Neural cell (in vitro differentiated cells): Measurements from ENCODE around the gene SIGLEC12. TPM values are rescaled to one million over a fixed set of nuclear protein-coding genes. Genes with fewer than 3 reads are reported as not detected.

Source experiments
- H2AFZ ChIP-seq: fragments of 200-600, 300-800 bp; sonication (generic), shearing (Covaris generic); 2 replicates; pipeline ENCODE4 v1.6.0; 2014; ENCODE audit warnings: low read depth, mild to moderate bottlenecking, antibody characterized with exemption, low read length, moderate library complexity
- H3F3A ChIP-seq: fragments of 200-600 bp; shearing (Covaris generic); 2 replicates; pipeline ENCODE4 v1.6.1; 2016; ENCODE audit warnings: mild to moderate bottlenecking, moderate library complexity, mixed read lengths, antibody characterized with exemption, low read length; ENCODE audit not compliant: insufficient read depth, poor library complexity, severe bottlenecking
- H3K27ac ChIP-seq: fragments of 200-600, 300-800 bp; sonication (generic), shearing (Covaris generic); 2 replicates; pipeline ENCODE4 v1.5.1; 2014; ENCODE audit warnings: mild to moderate bottlenecking, low read length, moderate library complexity
- H3K27me3 ChIP-seq: fragments of 300-800, 200-600 bp; sonication (generic), shearing (Covaris generic); 2 replicates; pipeline ENCODE4 v1.6.0; 2014; ENCODE audit warnings: mild to moderate bottlenecking, low read depth, low read length, moderate library complexity; ENCODE audit not compliant: insufficient read depth
- H3K36me3 ChIP-seq: fragments of 300-800, 200-600 bp; sonication (generic), shearing (Covaris generic); 2 replicates; pipeline ENCODE4 v1.5.1; 2014; ENCODE audit warnings: mild to moderate bottlenecking, antibody characterized with exemption, low read length, moderate library complexity; ENCODE audit not compliant: insufficient read depth
- H3K4me2 ChIP-seq: fragments of 300-800, 200-600 bp; sonication (generic), shearing (Covaris generic); 2 replicates; pipeline ENCODE4 v1.6.0; 2014; ENCODE audit warnings: mild to moderate bottlenecking, low read length
- H3K4me3 ChIP-seq: fragments of 300-800, 200-600 bp; sonication (generic), shearing (Covaris generic); 2 replicates; pipeline ENCODE4 v1.5.1; 2014; ENCODE audit warnings: mild to moderate bottlenecking, low read length, moderate library complexity
- H3K79me2 ChIP-seq: fragments of 200-600 bp; shearing (Covaris generic); replicated peaks from 2 replicates; pipeline ENCODE4 v1.6.0; 2014; ENCODE audit warnings: mild to moderate bottlenecking, low read length, moderate library complexity; ENCODE audit not compliant: insufficient read depth
- H3K9ac ChIP-seq: fragments of 300-800, 200-600 bp; sonication (generic), shearing (Covaris generic); 2 replicates; pipeline ENCODE4 v1.6.1; 2016; ENCODE audit warnings: mild to moderate bottlenecking, low read length, mixed read lengths
- H3K9me2 ChIP-seq: fragments of 200-600 bp; shearing (Covaris generic); 2 replicates; pipeline ENCODE4 v1.6.1; 2016; ENCODE audit warnings: mild to moderate bottlenecking, low read length, mixed read lengths; ENCODE audit not compliant: insufficient read depth
- H3K9me3 ChIP-seq: fragments of 200-600, 300-800 bp; sonication (generic), shearing (Covaris generic); 2 replicates; pipeline ENCODE4 v1.6.1; 2016; ENCODE audit warnings: mild to moderate bottlenecking, mixed run types, low read length, moderate library complexity, mixed read lengths
- H4K20me1 ChIP-seq: fragments of 200-600 bp; shearing (Covaris generic); 2 replicates; pipeline ENCODE4 v1.6.1; 2016; ENCODE audit warnings: mild to moderate bottlenecking, mixed run types; ENCODE audit not compliant: insufficient read depth
- EP300 ChIP-seq: fragments of 450-650 bp; conservative IDR thresholded peaks from 2 replicates; pipeline ENCODE4 v1.6.1; 2014; ENCODE audit warnings: antibody characterized with exemption, mild to moderate bottlenecking, moderate library complexity; ENCODE audit not compliant: poor library complexity, severe bottlenecking
- EZH2 ChIP-seq: fragments of 200-600, 300-800 bp; shearing (Covaris generic), sonication (generic); IDR thresholded peaks from 2 replicates; pipeline ENCODE4 v1.6.1; 2014; ENCODE audit warnings: antibody characterized with exemption, low read length, borderline replicate concordance, mild to moderate bottlenecking; ENCODE audit not compliant: insufficient read depth, poor library complexity, severe bottlenecking
- MXI1 ChIP-seq: fragments of 450-650 bp; conservative IDR thresholded peaks from 2 replicates; pipeline ENCODE4 v1.6.1; 2014; ENCODE audit warnings: antibody characterized with exemption, mild to moderate bottlenecking; ENCODE audit not compliant: poor library complexity, severe bottlenecking
- POLR2AphosphoS5 ChIP-seq: IDR thresholded peaks from 2 replicates; pipeline ENCODE4 v1.6.1; 2012
- RAD21 ChIP-seq: fragments of 450-650 bp; conservative IDR thresholded peaks from 2 replicates; pipeline ENCODE4 v1.6.1; 2014; ENCODE audit warnings: antibody characterized with exemption, mild to moderate bottlenecking, moderate library complexity
- SMC3 ChIP-seq: fragments of 450-650 bp; conservative IDR thresholded peaks from 2 replicates; pipeline ENCODE4 v1.6.1; 2014; ENCODE audit warnings: antibody characterized with exemption, mild to moderate bottlenecking, moderate library complexity; ENCODE audit not compliant: poor library complexity
- TAF1 ChIP-seq: IDR thresholded peaks from 2 replicates; pipeline ENCODE4 v1.6.1; 2012; ENCODE audit warnings: low read depth
- polyA plus RNA-seq: library from polyadenylated mRNA; depleted of rRNA; stranded (reverse); fragments of >200 nt; gene quantifications from 2 replicates; pipeline ENCODE4 v1.2.3, GENCODE V29; 2014
- TF ChIP-seq, protein P1 (sequence below): IDR thresholded peaks from 2 replicates; pipeline ENCODE4 v1.6.1; 2012; ENCODE audit warnings: borderline replicate concordance
- TF ChIP-seq, protein P2 (sequence below): fragments of 450-650 bp; IDR thresholded peaks from 2 replicates; pipeline ENCODE4 v1.5.1; 2014; ENCODE audit warnings: antibody characterized with exemption, mild to moderate bottlenecking, moderate library complexity; ENCODE audit not compliant: poor library complexity, severe bottlenecking

SIGLEC12 gene
- polyA plus RNA-seq, 1 donor from 2014 or later = not detected

DNA sequence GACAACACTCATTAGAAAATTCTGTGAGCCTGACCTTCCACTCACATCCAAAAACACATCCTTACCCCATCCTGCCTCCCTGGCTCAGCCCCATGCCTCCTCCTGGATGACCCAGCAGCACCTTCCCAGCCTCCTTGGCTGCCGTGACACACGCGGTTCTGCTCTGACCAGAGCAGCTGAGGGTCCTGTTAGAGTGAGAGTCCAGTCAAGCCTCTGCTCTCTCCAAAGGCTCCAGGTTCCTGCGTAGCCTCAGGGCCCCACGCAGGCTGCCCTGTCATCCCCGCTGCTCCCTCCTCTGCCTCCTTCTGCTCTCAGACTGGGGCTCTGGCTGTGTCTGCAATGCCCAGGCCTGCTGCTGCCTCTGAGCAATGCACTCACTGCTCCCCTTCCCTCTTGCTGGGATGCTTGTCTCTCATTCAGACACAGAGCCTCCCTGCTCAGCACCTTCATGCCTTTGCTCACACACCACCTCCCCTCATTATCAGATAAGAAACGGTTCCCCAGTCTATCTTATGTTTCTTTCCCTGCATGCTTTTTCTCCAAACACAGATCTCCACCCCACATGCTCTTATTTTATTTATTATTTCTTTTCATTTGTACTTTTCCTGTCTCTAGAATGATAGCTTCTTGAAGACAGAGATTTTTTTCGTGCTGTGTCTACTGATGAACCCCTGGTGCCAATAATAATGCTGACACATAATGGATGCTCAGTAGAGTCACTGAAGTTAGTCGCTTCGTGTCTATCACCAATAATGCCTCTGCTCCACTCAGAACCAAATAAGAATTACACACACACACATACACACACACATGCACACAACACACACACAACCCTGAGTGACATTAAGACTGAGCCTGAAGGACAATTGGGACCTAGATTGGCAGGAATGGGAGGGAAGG, 40.1 kb upstream of the SIGLEC12 start:
- H2AFZ ChIP-seq = no peak overlapping the region
- H3K4me2 ChIP-seq = no peak overlapping the region
- no peaks in the 10 kb centered on the region for H3K36me3 ChIP-seq
- H3K4me3 ChIP-seq = no peak overlapping the region
- no peak overlapping the region for H3K9ac ChIP-seq
- no peaks in the 10 kb centered on the region for H3F3A ChIP-seq
- H3K27ac ChIP-seq = no peak overlapping the region
- H3K79me2 ChIP-seq = no peaks in the 10 kb centered on the region
- no peak for TF ChIP-seq RAD21
- no peak for TF ChIP-seq TAF1
- no peak for TF ChIP-seq EP300
- no peak for TF ChIP-seq SMC3
- TF ChIP-seq MXI1 = no peak
- TF ChIP-seq POLR2AphosphoS5 = no peak
- TF ChIP-seq, protein P1, sequence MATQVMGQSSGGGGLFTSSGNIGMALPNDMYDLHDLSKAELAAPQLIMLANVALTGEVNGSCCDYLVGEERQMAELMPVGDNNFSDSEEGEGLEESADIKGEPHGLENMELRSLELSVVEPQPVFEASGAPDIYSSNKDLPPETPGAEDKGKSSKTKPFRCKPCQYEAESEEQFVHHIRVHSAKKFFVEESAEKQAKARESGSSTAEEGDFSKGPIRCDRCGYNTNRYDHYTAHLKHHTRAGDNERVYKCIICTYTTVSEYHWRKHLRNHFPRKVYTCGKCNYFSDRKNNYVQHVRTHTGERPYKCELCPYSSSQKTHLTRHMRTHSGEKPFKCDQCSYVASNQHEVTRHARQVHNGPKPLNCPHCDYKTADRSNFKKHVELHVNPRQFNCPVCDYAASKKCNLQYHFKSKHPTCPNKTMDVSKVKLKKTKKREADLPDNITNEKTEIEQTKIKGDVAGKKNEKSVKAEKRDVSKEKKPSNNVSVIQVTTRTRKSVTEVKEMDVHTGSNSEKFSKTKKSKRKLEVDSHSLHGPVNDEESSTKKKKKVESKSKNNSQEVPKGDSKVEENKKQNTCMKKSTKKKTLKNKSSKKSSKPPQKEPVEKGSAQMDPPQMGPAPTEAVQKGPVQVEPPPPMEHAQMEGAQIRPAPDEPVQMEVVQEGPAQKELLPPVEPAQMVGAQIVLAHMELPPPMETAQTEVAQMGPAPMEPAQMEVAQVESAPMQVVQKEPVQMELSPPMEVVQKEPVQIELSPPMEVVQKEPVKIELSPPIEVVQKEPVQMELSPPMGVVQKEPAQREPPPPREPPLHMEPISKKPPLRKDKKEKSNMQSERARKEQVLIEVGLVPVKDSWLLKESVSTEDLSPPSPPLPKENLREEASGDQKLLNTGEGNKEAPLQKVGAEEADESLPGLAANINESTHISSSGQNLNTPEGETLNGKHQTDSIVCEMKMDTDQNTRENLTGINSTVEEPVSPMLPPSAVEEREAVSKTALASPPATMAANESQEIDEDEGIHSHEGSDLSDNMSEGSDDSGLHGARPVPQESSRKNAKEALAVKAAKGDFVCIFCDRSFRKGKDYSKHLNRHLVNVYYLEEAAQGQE = no peak
- TF ChIP-seq EZH2 = no peak
- TF ChIP-seq, protein P2, sequence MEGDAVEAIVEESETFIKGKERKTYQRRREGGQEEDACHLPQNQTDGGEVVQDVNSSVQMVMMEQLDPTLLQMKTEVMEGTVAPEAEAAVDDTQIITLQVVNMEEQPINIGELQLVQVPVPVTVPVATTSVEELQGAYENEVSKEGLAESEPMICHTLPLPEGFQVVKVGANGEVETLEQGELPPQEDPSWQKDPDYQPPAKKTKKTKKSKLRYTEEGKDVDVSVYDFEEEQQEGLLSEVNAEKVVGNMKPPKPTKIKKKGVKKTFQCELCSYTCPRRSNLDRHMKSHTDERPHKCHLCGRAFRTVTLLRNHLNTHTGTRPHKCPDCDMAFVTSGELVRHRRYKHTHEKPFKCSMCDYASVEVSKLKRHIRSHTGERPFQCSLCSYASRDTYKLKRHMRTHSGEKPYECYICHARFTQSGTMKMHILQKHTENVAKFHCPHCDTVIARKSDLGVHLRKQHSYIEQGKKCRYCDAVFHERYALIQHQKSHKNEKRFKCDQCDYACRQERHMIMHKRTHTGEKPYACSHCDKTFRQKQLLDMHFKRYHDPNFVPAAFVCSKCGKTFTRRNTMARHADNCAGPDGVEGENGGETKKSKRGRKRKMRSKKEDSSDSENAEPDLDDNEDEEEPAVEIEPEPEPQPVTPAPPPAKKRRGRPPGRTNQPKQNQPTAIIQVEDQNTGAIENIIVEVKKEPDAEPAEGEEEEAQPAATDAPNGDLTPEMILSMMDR = no peak
- H3K9me2 ChIP-seq = no peaks in the 10 kb centered on the region
- H4K20me1 ChIP-seq = no peaks in the 10 kb centered on the region
- H3K27me3 ChIP-seq = no peaks in the 10 kb centered on the region
- no peaks in the 10 kb centered on the region for H3K9me3 ChIP-seq

DNA sequence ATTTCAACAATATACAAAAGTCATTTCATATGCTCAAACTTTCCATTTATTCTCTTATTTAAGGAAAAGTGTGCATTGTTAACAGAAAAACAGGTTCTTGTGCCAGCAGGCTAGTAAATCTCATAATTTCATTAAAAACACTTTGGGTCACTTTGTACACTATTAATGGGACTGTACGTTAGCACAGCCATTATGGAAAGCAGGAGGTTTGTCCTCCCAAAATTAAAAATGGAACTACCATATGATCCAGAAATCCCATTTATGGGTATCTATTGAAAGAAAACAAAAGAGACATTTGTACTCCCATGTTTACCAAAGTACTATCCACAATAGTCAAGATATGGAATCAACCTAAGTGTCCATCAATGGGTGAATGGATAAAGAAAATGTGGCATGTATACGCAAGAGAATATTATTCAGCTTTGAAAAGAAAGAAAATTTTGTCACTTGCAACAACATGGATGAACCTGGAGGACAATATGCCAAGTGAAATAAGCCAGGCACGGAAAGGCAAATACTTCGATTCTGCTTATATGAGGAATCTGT, 38.3 kb upstream of the SIGLEC12 start:
- H3K4me3 ChIP-seq = no peak overlapping the region
- H4K20me1 ChIP-seq = no peaks in the 10 kb centered on the region
- H3F3A ChIP-seq = no peaks in the 10 kb centered on the region
- H3K27ac ChIP-seq = no peak overlapping the region
- H3K9ac ChIP-seq = no peak overlapping the region
- no peaks in the 10 kb centered on the region for H3K79me2 ChIP-seq
- H3K27me3 ChIP-seq = no peaks in the 10 kb centered on the region
- no peaks in the 10 kb centered on the region for H3K36me3 ChIP-seq
- H3K9me3 ChIP-seq = no peaks in the 10 kb centered on the region
- no peaks in the 10 kb centered on the region for H3K9me2 ChIP-seq
- TF ChIP-seq TAF1 = no peak
- TF ChIP-seq RAD21 = no peak
- TF ChIP-seq POLR2AphosphoS5 = no peak
- no peak overlapping the region for H3K4me2 ChIP-seq
- no peak overlapping the region for H2AFZ ChIP-seq
